PC-9 (cell line): ENCODE results near the gene PHB1.

ENCODE experiments used
- EZH2 ChIP-seq: fragments of 200-600 bp; sonication (generic); IDR thresholded peaks from 2 replicates; pipeline ENCODE4 v1.8.0; 2017; ENCODE audit warnings: antibody characterized with exemption, low read depth
- TF ChIP-seq, protein P1 (sequence below): fragments of 200-600 bp; sonication (generic); conservative IDR thresholded peaks from 2 replicates; pipeline ENCODE4 v1.6.1; 2017; ENCODE audit warnings: mixed run types, antibody characterized with exemption, mild to moderate bottlenecking, moderate library complexity

DNA sequence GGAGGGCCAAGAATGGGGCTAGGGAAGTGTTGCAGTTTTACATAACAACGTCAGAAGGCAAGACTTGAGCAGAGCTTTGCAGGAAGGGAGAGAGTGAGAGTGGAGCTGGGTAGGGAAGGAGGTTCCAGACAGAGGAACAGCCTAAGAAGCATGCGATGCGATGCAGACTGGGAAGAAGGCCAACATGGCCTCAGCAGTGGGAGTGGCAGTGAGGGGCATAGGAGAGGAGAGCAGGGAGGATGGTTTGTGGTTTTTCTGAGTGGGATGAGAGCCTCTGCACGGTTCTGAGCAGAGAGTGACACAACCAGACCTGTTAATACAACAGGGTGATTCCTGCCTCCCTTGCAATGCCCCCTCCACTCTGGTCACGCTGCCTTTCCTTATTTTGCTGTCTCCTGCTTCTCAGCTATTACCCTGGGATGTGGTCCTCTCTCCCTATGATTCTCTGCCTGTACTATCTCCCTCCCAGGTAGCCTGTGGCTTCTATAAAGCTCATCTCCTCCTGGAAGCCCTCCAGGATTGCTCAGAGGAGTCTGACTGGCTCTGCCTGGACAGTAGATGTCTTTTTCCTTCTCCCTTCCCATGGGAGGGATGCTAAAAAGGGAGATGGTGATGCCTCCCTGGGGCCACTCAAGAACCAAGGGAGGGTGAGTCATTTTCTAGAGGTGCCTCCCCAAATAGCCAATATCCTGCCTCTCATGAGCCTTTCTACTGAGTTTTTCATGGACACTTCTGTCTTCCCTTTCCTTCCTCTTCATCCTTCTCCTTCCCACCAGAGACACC lies 41.7 kb upstream of the PHB1 start:
- TF ChIP-seq, protein P1, sequence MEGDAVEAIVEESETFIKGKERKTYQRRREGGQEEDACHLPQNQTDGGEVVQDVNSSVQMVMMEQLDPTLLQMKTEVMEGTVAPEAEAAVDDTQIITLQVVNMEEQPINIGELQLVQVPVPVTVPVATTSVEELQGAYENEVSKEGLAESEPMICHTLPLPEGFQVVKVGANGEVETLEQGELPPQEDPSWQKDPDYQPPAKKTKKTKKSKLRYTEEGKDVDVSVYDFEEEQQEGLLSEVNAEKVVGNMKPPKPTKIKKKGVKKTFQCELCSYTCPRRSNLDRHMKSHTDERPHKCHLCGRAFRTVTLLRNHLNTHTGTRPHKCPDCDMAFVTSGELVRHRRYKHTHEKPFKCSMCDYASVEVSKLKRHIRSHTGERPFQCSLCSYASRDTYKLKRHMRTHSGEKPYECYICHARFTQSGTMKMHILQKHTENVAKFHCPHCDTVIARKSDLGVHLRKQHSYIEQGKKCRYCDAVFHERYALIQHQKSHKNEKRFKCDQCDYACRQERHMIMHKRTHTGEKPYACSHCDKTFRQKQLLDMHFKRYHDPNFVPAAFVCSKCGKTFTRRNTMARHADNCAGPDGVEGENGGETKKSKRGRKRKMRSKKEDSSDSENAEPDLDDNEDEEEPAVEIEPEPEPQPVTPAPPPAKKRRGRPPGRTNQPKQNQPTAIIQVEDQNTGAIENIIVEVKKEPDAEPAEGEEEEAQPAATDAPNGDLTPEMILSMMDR = no peak
- TF ChIP-seq EZH2 = no peak
